A172 (cell line): Measurements from ENCODE around the gene DPH5. TPM values are rescaled to one million over a fixed set of nuclear protein-coding genes. Genes with fewer than 3 reads are reported as not detected.
A peak's percentile ranks its signal among the peaks of the same experiment; 100 is the strongest.
"Not testable (repeated sequence)": the region's sequence is repeated elsewhere in the genome, so short reads cannot be mapped to it uniquely, and the experiment has no call there.

Experiments
- DNase-seq: peaks from one replicate; pipeline ENCODE4 v3.0.0-alpha.2; 2015; ENCODE audit warnings: low spot score
- total RNA-seq: library from RNA; depleted of rRNA; stranded (reverse); fragments of >200 nt; shearing (Covaris generic); gene quantifications from 2 replicates; pipeline ENCODE4 v1.2.3, GENCODE V29; 2014; rRNA removed

DPH5 gene, protein sequence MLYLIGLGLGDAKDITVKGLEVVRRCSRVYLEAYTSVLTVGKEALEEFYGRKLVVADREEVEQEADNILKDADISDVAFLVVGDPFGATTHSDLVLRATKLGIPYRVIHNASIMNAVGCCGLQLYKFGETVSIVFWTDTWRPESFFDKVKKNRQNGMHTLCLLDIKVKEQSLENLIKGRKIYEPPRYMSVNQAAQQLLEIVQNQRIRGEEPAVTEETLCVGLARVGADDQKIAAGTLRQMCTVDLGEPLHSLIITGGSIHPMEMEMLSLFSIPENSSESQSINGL
- total RNA-seq, result 29.5 and 39.4 TPM in 2 replicates

DNA sequence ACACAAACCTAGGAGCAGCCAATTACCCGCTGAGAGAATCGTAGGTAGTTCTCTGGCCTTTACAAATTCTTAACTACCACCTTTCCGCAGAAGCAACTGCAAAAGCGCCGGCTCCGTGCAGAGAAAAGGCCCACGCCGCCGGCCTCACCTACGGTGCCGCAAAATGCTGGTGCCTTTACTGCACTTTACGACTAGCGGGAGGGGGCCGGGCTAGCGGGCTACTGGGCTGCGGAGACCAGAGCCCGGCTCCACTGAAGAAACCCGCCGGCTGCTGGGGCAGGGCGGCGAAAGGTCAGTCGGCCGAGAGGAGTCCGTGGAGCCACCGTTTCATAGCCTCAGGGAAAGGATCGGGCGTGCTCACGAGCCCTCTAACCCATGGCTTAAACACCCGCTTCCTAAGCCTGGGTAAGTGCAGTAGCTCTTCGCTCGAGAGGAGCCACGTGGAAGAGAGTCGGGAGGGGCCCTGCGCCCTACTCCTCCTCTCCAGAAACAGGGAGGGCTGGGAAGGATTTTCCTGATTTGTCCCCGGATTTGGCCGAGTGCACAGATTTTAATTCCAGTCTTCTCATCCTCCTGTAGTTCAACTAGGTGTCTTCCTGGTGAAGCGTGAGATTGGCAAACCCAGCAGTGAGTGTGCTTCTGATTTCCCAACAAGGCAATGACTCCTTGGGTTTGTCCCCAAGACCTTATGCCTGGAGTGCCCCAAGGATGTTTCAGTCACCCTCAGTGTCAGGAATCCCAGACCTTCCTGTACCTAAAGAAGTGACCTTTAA is at the start of gene DPH5:
TSS of gene DPH5 (minus strand) at position 128 of the 773 bp plus-strand sequence. CDS start 341 bp downstream, outside the sequence.
- DNase-seq, result peak; percentile 77

DNA sequence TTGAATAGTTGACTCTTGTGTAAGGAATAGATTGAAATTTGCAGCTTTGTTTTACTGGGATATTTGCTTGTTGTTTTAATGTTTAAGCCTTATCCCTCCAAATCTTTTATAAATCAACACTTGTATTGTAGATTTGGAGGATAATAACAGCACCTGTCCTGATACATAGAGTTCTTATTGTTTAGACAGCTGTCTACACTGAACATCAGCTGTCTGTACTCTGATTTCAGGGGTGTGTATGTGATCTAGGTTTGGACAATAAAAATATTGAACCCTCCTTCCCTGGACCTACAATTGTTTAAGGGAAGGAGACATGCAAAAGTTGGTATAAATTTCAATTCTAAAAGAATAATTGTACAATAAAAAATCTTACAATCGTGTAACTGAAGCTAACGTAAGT is 48.3 kb upstream of the DPH5 start:
- DNase-seq, result no peak

DNA sequence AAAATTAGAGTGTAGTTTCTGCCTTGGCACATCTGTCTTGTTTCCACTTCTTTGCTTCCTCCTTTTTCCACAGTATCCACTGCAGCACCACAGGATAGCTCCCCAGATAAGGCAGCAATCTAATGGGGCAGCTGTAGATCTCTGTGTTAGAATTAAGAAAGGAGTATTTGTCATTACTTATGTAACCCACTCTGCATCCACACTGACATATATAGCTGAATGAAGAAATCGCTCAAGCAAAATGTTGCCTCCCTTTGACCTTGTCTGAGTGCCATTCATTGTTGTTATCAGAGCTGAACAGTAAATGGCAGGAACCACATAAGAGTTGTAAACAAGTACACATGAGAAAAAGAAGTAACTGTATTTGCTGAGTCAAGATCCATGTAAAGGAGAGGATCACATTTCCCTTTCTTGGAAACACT is 45.9 kb upstream of the DPH5 start:
- DNase-seq, result no peak

DNA sequence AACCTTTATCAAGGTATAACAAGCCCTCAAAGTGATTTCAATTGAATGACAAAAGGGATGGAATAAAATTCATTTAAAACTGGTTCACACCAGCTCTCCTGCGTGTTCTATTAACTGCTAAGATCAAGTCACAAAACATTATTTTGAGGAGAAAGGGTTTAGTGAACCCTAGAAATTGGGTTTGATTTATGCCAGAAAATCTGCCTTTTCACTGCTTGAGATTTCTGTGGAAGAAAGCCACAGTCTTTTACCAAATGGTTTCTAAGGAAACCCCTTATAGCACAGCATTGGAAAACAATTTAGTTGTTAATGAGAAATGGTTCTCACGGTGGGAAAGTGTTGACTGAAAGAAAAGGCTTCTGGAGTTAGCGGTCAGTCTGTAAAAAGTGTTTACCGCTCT is 43.6 kb upstream of the DPH5 start:
- DNase-seq, result no peak

DNA sequence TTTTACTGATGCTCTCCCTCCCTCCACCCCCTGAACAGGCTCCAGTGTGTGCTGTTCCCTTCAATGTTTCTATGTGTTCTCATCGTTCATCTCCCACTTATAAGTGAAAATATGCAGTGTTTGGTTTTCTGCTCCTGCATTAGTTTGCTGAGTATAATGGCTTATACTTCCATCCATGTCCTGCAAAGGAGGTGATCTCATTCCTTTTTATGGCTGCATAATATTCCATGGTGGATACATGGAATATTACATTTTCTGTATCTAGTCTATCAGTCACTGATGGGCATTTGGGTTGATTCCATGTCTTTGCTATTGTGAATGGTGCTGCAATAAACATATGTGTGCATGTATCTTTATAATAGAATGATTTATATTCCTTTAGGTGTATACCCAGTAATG is 41.4 kb upstream of the DPH5 start:
- DNase-seq, result not testable (repeated sequence)

DNA sequence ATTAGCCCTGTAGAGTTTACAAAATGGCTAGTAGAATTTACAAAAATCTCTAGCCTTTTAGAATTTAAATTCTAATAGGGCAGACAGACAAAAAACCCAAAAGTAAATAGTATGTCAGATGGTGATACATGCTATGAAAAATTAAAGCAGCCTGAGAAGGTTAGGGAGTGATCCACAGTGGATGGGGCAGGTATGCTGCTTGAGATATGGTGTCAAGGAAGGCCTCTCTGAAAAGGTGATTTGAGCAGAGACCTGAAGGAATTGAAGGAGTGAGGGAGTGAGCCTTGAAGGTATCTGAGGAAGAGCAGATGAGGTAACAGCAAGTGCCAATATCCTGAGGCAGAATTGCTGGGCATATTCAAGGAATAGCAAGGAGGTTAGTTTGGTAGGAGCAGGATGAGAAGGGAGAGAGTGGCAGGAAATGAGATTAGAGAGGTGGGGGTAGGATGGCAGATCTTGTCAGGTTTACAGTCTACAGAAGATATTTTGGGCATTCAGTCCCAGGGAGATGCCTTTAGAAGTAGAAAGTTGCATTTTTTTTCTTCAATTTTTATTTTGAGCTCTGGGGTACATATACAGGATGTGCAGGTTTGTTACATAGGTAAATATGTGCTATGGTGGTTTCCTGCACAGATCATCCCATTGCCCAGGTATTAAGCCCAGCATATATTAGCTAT is 40.8 kb upstream of the DPH5 start:
- DNase-seq, result no peak

DNA sequence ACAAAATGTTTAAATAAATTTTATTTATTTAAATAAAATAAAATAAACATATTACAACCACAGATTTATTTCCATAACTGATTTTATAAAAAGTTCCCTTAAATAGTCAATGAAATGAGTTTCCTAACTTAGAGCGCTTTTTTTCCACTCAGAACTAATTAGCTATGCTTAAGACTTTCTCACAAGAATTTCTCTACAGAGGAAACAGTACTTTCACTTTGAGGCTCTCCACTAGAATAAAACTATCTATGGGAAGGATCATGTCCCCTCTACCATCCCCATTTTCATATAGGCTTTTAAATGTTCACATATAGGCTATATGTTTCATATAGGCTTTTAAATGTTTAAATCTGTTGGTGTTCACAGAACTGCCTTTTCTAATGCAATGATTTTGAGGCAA is 40.0 kb upstream of the DPH5 start:
- DNase-seq, result no peak

DNA sequence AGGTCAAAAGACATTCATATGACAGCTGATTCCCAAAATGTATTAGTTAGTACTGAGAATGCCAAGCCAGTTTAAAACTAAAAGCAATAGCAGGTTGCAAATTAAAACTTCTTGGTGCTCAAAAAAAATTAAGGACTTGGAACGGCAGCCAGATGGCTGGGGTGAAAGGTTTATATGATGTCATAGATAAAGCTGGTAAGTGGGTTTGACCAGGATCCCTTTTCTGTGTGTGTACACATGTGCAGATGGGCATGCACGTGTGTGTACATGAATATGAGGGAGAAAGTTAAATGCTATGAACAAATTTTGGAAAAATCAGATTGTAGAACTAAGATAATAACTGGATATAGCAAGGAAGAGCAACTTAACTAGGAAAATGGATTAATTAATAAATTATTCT is 39.1 kb upstream of the DPH5 start:
- DNase-seq, result no peak

DNA sequence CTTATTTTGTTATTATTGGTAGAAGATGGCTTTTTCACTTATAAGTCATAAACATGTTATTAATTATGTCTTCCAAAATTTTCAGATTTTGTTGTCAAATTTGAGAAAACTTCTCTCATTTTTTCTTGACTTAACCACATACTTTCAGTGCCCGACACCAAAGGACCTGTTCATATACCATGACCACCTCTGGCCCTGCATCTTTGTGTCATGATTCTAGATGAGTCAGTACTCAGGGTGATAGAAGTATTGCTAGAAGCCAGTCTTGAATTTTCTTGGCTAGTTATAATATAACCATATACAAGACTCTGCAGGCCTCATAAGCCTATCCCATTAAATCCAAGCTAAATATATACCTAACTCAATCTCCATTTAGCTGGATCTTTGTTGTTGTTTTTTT is 35.4 kb upstream of the DPH5 start:
- DNase-seq, result no peak

DNA sequence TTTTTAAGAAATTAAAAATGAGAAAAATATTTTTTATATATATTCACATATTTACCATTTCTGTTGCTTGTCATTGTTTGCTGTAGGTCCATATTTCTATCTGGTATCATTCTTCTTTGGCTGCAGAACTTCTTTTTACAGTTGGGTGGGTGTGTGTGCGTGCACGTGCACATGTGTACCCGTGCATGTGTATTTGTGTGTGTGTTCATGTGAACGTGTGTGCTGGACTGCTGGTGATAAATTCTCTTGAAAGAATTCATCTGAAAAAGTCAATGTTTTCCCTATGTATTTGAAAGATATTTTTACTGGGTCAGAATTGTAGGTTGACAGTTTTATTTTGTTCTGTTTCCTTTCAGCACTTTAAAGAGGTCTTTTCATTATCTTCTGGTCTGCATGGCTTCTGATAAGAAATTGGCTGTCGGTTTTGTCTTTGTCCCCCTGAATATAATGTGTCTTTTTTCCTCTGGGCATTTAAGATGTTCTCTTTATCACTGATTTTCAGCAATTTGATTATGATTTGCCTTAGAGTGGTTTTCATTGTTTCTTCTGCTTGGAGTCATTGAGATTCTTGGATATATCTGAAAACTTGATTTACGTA is 34.5 kb upstream of the DPH5 start:
- DNase-seq, result no peak

DNA sequence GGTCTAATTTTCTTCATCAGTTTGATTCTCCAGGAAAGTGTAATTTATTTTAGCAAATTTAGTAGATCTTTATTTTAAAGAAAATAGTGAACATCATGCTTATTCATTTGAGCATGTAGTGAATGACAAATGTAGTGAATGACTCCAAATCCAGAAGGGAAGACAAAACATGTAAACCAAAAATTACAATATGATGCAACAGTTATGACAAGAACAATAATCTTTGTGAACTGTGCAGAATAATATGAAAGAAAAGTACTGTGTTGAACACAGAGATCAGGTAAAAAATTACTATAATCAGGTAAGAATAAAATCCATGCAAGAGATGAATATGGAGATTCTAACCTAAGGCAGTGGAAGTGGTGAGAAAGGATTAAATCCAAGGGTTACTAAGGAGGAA is 30.0 kb upstream of the DPH5 start:
- DNase-seq, result no peak

DNA sequence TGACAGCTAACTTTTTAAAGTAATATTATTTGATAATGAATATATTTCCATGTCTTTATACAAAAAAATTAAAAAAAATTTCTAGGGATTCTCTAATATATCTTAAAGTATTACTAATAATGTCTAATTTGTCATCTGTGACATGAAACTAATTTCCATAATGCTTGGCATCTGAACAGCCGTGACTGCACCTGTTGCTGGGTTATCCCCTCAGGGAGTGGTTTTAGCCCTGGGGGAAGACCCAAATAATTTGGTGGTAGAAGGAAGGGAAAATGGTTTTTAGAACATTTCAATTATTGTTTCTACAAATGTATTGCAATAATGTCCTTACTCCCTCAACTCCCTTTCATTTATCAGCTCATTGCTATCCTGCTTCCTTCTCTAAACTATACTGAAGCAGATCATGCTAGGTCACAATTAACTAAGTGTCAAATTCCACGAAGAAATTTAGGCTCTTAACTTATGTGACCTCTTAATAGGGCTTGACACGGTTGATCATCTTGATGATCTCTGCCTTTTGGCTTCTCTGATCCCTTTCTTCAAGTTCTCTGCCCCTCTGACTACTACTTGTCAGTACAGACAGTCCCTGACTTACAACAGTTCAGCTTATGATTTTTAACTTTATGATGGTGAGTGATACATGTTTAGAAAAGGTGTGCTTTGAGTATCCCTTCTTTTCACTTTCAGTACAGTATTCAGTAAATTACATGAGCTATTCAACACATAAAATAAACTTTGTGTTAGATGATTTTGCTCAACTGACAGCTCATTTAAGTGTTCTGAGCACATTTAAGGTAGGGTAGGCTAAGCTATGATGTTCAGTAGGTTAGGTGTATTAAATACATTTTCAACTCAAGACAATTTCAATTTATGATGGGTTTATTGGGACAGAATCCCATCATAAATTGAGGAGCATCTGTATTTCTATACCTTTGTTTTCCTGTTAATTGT is 26.4 kb upstream of the DPH5 start:
- no peak for DNase-seq

DNA sequence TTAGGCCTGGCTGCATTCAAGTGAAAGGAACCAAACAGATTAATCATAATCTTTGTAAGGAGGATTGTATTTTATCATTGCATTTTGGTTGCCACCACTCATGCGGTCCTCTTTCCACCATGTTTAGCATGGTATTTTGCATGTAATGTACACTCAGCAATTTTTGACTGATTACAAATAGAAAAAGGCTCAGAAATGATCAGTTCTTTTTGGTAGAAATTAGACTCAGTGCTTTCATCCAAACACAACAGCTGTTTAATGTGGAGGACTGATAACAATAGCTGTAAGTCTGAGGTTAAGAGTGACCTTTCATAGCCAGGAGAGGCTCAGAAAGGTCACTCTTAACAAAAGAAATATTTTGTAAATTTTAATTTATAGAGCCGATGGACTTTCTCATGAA is 25.3 kb upstream of the DPH5 start:
- no peak for DNase-seq

DNA sequence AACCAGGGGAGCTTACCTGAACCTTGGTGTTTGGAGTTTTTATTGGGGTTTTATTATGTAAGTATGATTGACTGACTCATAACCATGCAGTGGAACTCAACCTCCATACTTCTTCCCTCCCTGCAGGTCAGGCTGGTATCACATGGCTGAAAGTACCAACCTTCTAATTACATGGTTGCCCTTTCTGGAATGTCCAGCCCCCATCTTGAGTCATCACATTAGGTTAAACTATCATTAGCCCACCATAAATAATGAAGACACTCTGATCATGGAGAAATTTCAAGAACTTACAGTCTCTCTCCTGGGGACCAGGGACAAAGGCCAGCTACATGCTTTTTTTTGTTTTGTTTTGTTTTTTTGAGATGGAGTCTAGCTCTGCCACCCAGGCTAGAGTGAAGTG is 19.2 kb upstream of the DPH5 start:
- DNase-seq, result no peak

DNA sequence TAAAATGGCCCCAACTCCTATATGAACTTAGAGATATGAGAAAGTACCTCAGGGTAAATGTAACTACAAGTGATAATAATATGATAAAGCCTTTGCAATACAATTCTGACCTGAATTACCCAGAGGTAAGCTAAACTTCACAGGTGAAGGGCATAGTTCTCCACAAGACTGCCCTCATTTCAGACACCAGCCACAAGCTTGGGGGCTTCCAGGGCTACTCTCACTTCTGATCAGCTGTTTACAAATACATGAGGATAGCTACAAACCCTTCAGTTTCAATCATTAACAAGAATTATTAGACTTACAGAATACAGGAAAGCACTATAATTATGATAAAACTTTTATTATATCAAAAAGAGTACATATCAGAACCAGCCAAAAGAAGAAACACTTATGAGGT is 18.7 kb upstream of the DPH5 start:
- DNase-seq, result no peak

DNA sequence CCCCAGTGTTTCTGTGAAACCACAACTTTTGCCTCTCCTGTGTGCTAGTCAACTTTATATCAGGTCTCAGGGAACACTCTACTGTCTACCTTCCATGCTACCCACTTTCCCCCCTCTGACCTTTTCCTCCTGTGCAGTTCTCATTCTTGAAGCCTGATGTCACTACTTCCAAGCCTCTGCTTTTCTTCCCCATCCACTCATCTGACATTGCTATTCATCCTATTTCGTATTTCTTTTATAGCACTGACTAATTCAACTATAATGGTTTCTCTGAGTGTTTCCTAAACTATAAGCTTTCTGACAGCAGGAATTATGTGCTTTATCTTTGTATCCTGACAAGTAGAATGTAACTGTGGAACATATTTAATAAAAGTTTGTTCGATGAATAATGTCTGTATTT is 18.2 kb upstream of the DPH5 start:
- peak; percentile 38 for DNase-seq

DNA sequence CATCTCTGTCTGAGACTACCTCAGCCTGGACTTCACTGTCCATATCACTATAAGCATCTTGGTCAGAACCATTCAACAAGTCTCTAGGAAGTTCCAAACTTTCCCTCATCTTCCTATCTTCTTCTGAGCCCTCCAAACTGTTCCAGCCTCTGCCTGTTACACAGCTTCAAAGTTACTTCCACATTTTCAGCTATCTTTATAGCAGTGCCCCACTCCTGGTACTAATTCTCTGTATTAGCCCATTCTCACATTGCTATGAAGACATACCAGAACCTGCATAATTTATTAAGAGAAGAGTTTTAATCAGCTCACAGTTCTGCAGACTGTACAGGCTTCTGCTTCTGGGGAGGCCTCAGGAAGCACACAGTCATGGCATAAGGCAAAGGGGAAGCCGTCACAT is 15.7 kb upstream of the DPH5 start:
- DNase-seq, result no peak

DNA sequence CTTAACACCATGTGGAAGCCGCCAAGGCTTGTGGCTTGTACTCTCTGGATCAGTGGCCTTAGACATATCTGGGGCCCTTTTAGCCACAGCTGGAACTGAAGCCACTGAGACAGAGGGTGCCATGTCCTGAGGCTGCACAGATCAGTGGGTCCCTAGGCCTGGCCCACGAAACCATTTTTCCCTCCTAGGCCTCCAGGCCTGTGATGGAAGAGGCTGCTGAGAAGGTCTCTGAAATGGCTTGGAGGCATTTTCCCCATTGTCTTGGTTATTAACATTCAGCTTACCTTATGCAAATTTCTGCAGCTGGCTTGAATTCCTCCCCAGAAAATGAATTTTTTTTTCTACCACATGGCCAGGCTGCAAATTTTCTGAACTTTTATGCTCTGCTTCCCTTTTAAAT is 15.1 kb upstream of the DPH5 start:
- DNase-seq, result no peak

DNA sequence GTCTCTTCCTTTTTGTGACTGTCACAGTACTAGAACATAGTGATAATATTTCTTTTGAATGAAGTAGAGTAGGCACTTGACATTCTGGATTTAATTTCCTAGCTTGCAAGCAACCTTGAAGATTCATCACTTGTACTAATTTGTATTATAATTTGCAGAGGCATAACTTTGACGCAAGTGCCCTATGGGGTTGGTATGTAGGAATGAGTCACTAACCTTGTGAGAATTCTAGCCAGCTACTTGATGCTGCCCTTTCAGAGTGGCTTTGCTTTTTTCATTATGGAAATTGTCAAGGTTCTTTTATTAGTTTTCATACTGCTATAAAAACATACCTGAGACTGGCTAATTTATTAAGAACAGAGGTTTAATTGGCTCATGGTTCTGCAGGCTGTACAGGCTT is 13.7 kb upstream of the DPH5 start:
- DNase-seq, result no peak

DNA sequence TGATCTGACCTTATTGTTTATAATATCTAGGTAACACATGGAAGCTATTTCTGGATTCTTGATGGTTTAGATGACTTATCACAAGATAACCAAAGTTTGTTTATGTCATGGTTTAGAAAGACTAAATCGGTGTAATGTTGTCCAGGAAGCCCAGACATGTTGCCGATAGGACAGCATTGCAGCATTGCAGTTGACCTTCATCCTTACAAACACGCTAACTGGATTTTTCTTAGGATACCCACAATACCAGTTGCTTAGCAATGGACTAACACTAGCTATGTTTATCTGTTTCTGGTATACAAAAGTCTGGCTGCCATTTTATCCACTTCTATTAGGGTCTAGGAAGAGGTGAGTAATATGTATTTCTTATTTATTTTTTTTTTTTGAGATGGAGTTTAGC is 11.7 kb upstream of the DPH5 start:
- no peak for DNase-seq

DNA sequence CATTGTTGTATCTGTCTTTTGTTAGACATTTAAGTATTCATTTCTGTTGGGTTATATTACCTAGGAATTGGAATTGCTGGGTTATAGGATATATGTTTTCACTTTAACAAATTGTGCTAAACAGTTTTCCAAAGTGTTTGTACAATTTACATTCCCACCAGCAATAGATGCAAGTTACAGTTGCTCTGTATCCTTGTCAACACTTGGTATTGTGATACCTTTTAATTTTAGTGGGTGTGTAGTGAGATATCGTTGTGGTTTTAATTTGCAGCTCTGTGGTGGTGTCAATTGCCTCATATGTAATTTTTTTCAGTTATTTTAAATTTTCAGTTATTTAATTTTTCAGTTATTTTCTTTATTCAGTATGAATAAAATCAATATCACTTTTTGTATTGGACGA is 7.4 kb upstream of the DPH5 start:
- DNase-seq, result no peak
